Effector memory CD4-positive, alpha-beta T cell (primary cell): ENCODE results near the gene TBXAS1.
A peak's percentile ranks its signal among the peaks of the same experiment; 100 is the strongest.

Experiments used
- DNase-seq, 3 donors: peaks; one replicate each; pipeline ENCODE4 v3.0.0-alpha.2; 2020
- H3K27ac ChIP-seq: 2 replicates; pipeline ENCODE4 v1.7.0; 2013; ENCODE audit warnings: mild to moderate bottlenecking, low read length, moderate library complexity; ENCODE audit not compliant: insufficient read depth, poor library complexity, severe bottlenecking
- H3K27me3 ChIP-seq: replicated peaks from 2 replicates; pipeline ENCODE4 v1.7.0; 2013; ENCODE audit warnings: mild to moderate bottlenecking, low read length; ENCODE audit not compliant: insufficient read depth, control insufficient read depth, poor library complexity, severe bottlenecking
- H3K36me3 ChIP-seq: 2 replicates; pipeline ENCODE4 v1.7.0; 2013; ENCODE audit warnings: mild to moderate bottlenecking, low read length, moderate library complexity; ENCODE audit not compliant: control insufficient read depth, insufficient read depth
- H3K4me1 ChIP-seq: 2 replicates; pipeline ENCODE4 v1.7.0; 2013; ENCODE audit warnings: low read length, mild to moderate bottlenecking; ENCODE audit not compliant: control insufficient read depth, insufficient read depth, poor library complexity, severe bottlenecking
- H3K4me3 ChIP-seq: 2 replicates; pipeline ENCODE4 v1.7.0; 2013; ENCODE audit warnings: low read length, low read depth, mild to moderate bottlenecking; ENCODE audit not compliant: insufficient read depth, poor library complexity, severe bottlenecking
- H3K9me3 ChIP-seq: 2 replicates; pipeline ENCODE4 v1.7.0; 2013; ENCODE audit warnings: mild to moderate bottlenecking, low read length, moderate library complexity; ENCODE audit not compliant: control insufficient read depth

TBXAS1 gene

DNA sequence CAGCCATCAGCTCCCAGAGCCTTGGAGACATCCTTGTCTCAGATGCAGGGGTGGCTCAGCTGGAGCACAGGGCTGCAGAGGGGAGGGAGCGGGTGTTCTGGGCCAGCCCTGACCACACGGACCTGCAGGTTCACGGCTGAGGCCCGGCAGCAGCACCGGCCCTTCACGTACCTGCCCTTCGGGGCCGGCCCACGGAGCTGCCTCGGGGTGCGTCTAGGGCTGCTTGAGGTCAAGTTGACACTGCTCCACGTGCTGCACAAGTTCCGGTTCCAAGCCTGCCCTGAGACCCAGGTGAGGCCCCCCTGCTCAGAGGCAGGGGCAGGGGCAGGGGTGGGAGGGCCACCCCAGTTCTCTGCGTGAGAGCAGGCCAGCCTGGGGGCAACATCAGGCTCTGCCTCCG lies 188.5 kb downstream of the TBXAS1 start:
- no peak for DNase-seq
- Histone ChIP-seq H3K27me3 (no peaks in the 10 kb centered on the region), H3K4me3 (no peak overlapping the region), H3K4me1 (no peaks in the 10 kb centered on the region), H3K27ac (no peak overlapping the region), H3K9me3 (no peaks in the 10 kb centered on the region), H3K36me3 (peaks cover 3% of the 10 kb centered on the region)

DNA sequence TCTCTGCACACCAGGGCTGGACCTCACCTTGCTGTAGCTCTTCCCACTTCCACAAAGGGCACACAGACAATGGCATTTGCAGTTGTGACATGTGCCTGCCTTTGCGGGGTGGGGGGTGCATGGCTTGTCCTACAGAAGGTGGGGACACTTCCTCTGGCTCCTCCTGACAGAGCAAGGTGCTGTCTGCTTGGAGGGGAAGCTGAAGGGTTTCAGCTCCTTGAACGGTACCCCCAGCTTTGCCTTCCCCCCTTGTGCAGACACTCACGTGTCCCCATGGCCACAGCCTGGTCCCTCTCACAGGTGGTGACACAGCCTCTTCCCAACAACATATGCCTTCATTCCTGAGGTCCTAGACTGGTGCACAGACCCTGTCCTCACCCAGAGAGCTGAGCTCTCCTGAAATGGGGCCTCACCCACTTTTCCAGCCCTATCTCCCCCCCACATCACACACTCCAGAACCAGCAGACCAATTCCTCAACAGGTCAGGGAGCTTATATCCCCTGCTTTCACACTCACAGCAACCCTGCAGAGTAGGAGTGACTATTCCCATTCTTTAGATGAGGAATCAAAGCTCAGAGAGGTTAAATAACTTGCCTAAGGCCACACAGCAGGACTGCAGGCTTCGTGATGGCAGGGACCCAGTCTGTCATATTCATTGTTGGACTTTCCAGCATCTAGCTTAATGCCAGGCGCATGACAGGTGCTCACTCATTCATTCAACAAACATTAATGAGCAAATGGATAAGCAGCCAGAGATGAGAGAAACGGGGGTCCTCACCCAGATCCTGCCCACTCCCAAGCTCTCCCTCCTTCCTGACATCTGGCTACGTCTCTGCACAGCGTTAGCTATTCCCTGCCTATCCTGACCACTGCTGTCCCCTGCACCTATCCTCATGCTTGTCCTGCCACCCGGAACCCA lies 189.3 kb downstream of the TBXAS1 start:
- Histone ChIP-seq H3K36me3 (peaks cover 7% of the 10 kb centered on the region), H3K9me3 (no peaks in the 10 kb centered on the region), H3K4me1 (no peaks in the 10 kb centered on the region), H3K27me3 (no peaks in the 10 kb centered on the region), H3K4me3 (no peak overlapping the region), H3K27ac (no peak overlapping the region)
- no peak for DNase-seq

DNA sequence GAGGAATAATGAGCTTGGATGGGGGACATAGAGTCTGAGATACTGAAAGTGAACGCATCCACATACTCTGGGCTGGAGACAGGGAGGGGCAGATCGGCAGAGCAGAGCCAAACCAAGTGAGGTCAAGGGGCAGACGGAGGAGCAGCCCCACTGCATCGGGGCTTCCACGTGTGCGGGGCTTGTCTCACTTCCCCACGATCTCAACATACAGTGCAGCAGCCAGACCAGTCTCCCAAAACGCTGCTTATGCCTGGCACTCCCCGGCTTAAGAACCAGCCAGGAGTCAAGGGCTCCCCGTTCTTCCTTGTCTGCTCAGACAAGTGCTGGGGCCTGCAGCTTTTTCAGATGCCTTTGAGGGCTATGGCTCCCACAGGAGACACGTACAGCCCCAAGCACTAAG lies 190.1 kb downstream of the TBXAS1 start:
- H3K4me3 ChIP-seq: no peak overlapping the region
- no peak for DNase-seq
- no peak overlapping the region for H3K27ac ChIP-seq
- H3K36me3 ChIP-seq: peaks cover 14% of the 10 kb centered on the region
- H3K27me3 ChIP-seq: no peaks in the 10 kb centered on the region
- H3K9me3 ChIP-seq: no peaks in the 10 kb centered on the region
- no peaks in the 10 kb centered on the region for H3K4me1 ChIP-seq

DNA sequence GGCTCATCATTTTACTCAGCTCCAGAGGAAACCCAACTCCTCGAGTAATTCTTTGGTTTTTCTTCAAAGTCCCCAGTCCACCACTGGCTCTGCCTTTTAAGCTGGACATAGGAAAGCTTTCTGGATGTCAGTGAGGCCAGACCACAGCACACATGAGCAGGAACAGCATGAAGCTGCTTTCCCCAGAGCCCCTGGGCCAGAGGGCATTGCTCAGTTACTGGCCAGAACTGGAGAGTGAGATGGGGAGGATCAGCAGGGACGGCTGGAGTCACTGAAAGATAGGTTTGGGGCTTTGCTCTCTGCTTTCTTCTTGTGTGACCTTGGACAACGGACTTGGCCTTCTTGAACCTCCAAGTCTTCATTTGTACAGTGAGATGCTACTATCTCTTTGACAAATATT lies 190.5 kb downstream of the TBXAS1 start:
- no peaks in the 10 kb centered on the region for H3K27me3 ChIP-seq
- H3K4me1 ChIP-seq: no peaks in the 10 kb centered on the region
- DNase-seq: no peak
- peaks cover 18% of the 10 kb centered on the region for H3K36me3 ChIP-seq
- H3K27ac ChIP-seq: no peak overlapping the region
- no peak overlapping the region for H3K4me3 ChIP-seq
- no peaks in the 10 kb centered on the region for H3K9me3 ChIP-seq

DNA sequence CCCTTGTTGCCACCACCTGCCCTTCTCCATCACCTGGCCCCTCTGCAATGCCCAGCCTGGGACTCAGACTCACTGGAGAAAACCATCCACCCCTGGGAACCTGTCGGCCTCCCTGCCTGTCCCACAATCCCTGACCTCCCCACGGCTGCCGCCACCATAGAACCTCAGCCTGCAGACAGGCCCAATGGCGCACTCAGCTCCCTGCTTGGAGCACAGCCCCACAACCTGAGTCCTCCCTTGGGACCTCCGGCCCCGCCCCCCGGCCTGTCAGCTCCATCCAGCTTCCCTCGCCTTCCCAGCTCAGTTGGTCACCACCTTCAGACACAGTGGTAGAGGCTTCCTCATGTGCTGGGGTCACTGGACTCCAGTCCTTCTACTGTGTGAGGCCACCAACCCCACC lies 192.5 kb downstream of the TBXAS1 start:
- Histone ChIP-seq H3K9me3 (no peaks in the 10 kb centered on the region), H3K4me1 (no peaks in the 10 kb centered on the region), H3K27me3 (no peaks in the 10 kb centered on the region), H3K4me3 (no peak overlapping the region), H3K36me3 (peaks cover 36% of the 10 kb centered on the region), H3K27ac (no peak overlapping the region)
- DNase-seq: no peak

DNA sequence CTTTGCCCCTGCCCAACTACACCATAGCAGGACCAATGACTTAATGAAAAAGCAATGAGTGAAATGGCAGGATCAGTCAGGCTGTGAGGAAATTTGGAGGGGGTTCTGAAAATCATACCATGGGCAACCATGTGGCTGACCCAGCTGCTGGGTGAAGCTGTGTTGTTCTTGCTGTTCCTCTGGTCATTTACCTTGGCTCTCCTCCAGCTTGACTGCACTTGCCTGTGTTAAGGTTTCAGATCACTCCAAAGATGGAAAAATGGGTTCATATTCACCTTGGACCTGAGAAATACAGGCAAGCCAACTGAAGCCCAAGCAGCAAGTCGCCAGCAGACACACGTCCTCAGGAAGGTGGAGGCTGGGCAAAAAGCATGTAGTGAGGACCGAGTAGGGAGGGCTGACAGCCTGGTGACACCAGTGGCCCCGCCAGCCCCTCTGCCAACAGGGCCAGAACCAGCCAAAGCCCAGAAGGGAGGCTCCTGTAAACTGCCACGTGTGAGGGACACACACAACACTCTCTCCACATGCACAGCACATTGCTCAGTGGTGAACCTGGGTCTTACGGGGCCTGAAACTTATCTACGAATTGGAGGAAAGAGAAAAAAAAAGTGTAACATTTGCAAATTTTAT lies 193.6 kb downstream of the TBXAS1 start:
- H3K36me3 ChIP-seq: peaks cover 44% of the 10 kb centered on the region

DNA sequence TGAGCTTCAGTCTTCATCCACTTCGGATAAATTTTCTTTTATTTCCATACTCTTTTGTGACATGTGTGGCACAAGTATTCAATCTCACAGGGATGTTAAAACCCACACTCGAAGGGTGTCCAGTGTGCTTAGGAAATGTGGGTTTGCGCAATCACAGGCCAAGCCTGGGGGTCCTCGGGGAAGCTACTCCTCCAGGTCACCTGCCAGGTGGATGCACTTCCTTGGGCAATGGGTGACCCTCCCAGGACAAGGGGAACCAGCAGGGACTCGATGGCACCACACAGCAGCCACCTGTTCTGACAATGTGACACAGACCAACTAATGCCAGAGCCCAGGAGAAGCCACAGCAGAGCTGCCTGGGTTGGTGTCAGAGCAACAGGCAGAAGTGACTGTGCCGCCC lies 194.7 kb downstream of the TBXAS1 start:
- no peak overlapping the region for H3K4me3 ChIP-seq
- DNase-seq: no peak
- H3K4me1 ChIP-seq: no peaks in the 10 kb centered on the region
- H3K36me3 ChIP-seq: peaks cover 53% of the 10 kb centered on the region
- no peaks in the 10 kb centered on the region for H3K27me3 ChIP-seq
- H3K9me3 ChIP-seq: no peaks in the 10 kb centered on the region
- no peak overlapping the region for H3K27ac ChIP-seq

More for the DNA sequence above, 193.6 kb downstream of the TBXAS1 start:
- Histone ChIP-seq H3K27ac (peak overlapping the region; percentile 15), H3K9me3 (no peaks in the 10 kb centered on the region), H3K4me3 (no peak overlapping the region), H3K4me1 (no peaks in the 10 kb centered on the region), H3K27me3 (no peaks in the 10 kb centered on the region)
- no peak for DNase-seq

DNA sequence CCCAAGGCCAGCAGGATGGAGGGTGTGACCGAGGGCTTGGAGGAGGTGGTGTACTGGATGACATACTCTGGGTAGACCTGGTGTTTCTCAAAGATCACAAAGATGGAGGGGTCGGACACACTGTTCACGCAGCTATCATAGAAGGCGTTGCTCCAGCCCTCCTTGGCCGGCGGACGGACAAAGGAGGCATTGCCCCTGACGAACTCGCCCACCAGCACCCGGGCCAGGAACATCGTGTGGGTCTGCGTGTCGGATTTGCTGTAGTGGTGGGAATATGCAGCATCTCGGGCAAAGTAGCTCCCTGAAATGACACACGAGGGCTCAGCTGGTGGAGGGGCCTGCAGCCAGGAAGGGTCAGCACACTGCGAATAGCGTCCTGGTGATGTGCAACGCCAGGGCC lies 195.5 kb downstream of the TBXAS1 start:
- Histone ChIP-seq H3K4me1 (no peaks in the 10 kb centered on the region), H3K4me3 (no peak overlapping the region), H3K36me3 (peaks cover 54% of the 10 kb centered on the region), H3K27ac (no peak overlapping the region), H3K9me3 (no peaks in the 10 kb centered on the region), H3K27me3 (no peaks in the 10 kb centered on the region)
- DNase-seq: no peak

DNA sequence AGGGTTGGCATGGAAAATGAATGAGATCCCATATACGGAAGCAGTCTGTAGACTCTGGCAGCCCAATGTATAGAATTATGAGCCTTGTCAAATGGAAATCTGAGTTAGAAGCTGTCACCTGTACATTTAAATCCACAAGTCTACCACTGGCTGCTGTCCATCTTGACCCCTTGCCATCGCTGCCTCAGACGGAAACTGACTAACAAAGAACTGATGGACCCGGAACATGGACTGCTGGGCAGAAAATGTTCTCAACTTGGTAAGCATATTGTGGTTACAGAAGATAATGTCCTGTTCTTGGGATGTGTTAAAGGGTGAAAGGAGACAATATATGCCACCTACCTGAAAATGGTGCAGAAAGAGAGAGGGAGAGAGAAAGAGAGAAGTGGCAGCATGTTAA lies 196.2 kb downstream of the TBXAS1 start:
- Histone ChIP-seq H3K27me3 (no peaks in the 10 kb centered on the region), H3K4me1 (no peaks in the 10 kb centered on the region), H3K27ac (no peak overlapping the region), H3K4me3 (no peak overlapping the region), H3K36me3 (peaks cover 54% of the 10 kb centered on the region), H3K9me3 (no peaks in the 10 kb centered on the region)
- DNase-seq: no peak

DNA sequence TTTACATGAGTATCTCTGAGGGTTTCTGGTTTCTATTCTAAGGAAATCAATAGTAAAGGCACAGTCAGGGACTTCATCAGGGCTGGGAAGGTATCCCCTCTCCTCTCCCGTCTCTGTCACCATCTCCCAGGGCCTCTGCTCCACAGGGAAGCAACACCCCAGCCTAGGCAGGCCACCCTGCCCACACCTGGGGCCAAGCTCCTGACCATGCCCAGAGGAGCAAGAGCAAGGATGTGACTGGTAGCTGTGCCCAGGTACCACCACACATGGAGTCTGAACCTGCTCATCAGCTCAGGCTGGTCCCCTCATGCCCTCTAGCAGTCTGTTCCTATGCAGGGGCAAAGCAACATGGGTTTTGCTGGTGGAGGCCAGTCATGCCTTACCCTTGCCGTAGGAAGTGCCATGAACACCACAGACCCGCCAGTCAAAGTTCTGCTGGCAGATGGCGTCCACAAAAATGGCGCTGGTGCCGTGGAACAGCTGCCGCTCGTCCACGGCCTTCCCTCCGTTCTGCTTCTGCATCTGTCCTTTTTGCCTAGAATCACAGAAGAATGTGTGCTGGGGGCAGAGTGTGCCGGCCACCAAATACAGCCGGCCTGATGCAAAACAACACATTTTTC lies 196.9 kb downstream of the TBXAS1 start:
- no peak overlapping the region for H3K27ac ChIP-seq
- no peak for DNase-seq
- H3K4me1 ChIP-seq: no peaks in the 10 kb centered on the region
- no peaks in the 10 kb centered on the region for H3K27me3 ChIP-seq
- peaks cover 54% of the 10 kb centered on the region for H3K36me3 ChIP-seq
- H3K9me3 ChIP-seq: no peaks in the 10 kb centered on the region
- no peak overlapping the region for H3K4me3 ChIP-seq
